ENCODE data around the gene DPP10. TPM values are rescaled to one million over a fixed set of nuclear protein-coding genes. Genes with fewer than 3 reads are reported as not detected.

DPP10 gene
- total RNA-seq, 1 experiment from 2014 or later = not detected

DNA sequence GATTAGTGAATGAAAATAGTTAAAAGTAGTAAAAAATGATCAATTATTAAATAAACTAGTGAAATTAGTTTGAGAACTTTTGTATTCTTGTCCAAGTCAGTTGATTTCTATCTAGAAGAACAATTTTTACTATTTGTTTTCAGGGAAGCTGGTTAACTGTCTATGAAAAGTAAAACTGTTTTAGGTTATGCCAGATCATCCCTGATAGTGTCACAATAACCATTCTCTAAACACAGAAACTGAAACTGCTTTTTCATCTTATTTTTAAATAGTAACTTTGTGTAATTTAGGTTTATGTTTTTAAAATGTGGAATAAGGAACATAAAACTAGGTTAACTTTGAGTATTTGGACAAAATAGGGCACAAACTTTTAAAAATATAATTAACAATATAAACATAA lies 1087.2 kb downstream of the DPP10 start:
- Histone ChIP-seq H3K27ac (ENCODE audit: low read length) (no peak overlapping the region), H3K9me3 (ENCODE audit: control insufficient read depth, insufficient read depth, low read depth, low read length) (no peaks in the 10 kb centered on the region), H3K36me3 (ENCODE audit: control insufficient read depth, insufficient read depth, low read length) (no peaks in the 10 kb centered on the region), H3K27me3 (ENCODE audit: control insufficient read depth, insufficient read depth, low read length) (no peaks in the 10 kb centered on the region), H3K4me3 (ENCODE audit: low read depth in 2 of 2, low read length in 2 of 2) (no peak overlapping the region), H3K4me1 (ENCODE audit: control insufficient read depth, insufficient read depth, low read length) (no peaks in the 10 kb centered on the region)
- TF ChIP-seq SIN3A (IDR thresholded peaks at IDR 0.05; ENCODE audit: borderline replicate concordance, insufficient read depth, low read depth, low read length) (no peak), POLR2AphosphoS5 (IDR thresholded peaks at IDR 0.05; ENCODE audit: low read depth, low read length) (no peak), TCF7L2 (IDR thresholded peaks at IDR 0.05; ENCODE audit: low read depth, low read length) (no peak)
- TF ChIP-seq, protein P1, sequence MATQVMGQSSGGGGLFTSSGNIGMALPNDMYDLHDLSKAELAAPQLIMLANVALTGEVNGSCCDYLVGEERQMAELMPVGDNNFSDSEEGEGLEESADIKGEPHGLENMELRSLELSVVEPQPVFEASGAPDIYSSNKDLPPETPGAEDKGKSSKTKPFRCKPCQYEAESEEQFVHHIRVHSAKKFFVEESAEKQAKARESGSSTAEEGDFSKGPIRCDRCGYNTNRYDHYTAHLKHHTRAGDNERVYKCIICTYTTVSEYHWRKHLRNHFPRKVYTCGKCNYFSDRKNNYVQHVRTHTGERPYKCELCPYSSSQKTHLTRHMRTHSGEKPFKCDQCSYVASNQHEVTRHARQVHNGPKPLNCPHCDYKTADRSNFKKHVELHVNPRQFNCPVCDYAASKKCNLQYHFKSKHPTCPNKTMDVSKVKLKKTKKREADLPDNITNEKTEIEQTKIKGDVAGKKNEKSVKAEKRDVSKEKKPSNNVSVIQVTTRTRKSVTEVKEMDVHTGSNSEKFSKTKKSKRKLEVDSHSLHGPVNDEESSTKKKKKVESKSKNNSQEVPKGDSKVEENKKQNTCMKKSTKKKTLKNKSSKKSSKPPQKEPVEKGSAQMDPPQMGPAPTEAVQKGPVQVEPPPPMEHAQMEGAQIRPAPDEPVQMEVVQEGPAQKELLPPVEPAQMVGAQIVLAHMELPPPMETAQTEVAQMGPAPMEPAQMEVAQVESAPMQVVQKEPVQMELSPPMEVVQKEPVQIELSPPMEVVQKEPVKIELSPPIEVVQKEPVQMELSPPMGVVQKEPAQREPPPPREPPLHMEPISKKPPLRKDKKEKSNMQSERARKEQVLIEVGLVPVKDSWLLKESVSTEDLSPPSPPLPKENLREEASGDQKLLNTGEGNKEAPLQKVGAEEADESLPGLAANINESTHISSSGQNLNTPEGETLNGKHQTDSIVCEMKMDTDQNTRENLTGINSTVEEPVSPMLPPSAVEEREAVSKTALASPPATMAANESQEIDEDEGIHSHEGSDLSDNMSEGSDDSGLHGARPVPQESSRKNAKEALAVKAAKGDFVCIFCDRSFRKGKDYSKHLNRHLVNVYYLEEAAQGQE (IDR thresholded peaks at IDR 0.05; ENCODE audit: insufficient read depth in 1 of 2, low read depth in 2 of 2, low read length in 1 of 2) = no peak
- TF ChIP-seq, protein P2, sequence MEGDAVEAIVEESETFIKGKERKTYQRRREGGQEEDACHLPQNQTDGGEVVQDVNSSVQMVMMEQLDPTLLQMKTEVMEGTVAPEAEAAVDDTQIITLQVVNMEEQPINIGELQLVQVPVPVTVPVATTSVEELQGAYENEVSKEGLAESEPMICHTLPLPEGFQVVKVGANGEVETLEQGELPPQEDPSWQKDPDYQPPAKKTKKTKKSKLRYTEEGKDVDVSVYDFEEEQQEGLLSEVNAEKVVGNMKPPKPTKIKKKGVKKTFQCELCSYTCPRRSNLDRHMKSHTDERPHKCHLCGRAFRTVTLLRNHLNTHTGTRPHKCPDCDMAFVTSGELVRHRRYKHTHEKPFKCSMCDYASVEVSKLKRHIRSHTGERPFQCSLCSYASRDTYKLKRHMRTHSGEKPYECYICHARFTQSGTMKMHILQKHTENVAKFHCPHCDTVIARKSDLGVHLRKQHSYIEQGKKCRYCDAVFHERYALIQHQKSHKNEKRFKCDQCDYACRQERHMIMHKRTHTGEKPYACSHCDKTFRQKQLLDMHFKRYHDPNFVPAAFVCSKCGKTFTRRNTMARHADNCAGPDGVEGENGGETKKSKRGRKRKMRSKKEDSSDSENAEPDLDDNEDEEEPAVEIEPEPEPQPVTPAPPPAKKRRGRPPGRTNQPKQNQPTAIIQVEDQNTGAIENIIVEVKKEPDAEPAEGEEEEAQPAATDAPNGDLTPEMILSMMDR (IDR thresholded peaks at IDR 0.05) = no peak
- DNase-seq (ENCODE audit: low read depth, low spot score) = no peak
- no TSS peak for BruUV-seq (replicated peaks)
- CTCF ChIA-PET = no interaction called here
- intact Hi-C loops (cut with micrococcal nuclease; ENCODE audit: unreplicated experiment) (no loop called here), in situ Hi-C loops (cut with HindIII; ENCODE audit: low pct_unique_long_range_greater_than_20kb, low sequenced_read_pairs) (no loop called here)
- ATAC-seq = no peak
- POLR2A ChIA-PET = no interaction called here

DNA sequence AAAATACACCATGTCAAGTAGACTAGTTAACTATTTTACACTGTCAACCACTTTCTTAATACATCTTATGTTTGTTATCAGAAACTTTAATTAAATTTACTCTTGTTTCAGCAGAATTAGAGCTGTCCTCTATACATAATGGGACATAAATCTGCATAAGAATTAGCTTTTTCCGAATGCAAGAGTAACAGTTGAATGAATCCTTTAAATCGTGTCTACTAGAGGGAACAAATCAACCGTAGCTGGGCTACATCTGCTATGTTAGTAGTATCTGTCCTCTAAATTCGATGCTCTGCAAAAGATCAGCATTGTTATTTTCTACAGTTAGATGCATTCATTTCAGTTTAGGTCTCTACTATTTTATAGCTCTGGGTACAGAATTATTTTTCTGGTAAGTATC lies 1090.6 kb downstream of the DPP10 start:
- no TSS peak for BruUV-seq (replicated peaks)
- no peak overlapping the region for H3K4me3 ChIP-seq (ENCODE audit: low read depth in 2 of 2, low read length in 2 of 2)
- ATAC-seq (no peak), DNase-seq (ENCODE audit: low read depth, low spot score) (no peak)
- no peaks in the 10 kb centered on the region for H3K36me3 ChIP-seq (ENCODE audit: control insufficient read depth, insufficient read depth, low read length)
- intact Hi-C loops (cut with micrococcal nuclease; ENCODE audit: unreplicated experiment) = no loop called here
- ChIA-PET CTCF (no interaction called here), POLR2A (no interaction called here)
- H3K9me3 ChIP-seq (ENCODE audit: control insufficient read depth, insufficient read depth, low read depth, low read length) = no peaks in the 10 kb centered on the region
- in situ Hi-C loops (cut with HindIII; ENCODE audit: low pct_unique_long_range_greater_than_20kb, low sequenced_read_pairs) = no loop called here
- H3K27me3 ChIP-seq (ENCODE audit: control insufficient read depth, insufficient read depth, low read length) = no peaks in the 10 kb centered on the region
- TF ChIP-seq, protein P2 (IDR thresholded peaks at IDR 0.05) = no peak
- TF ChIP-seq, protein P1 (IDR thresholded peaks at IDR 0.05; ENCODE audit: insufficient read depth in 1 of 2, low read depth in 2 of 2, low read length in 1 of 2) = no peak
- TF ChIP-seq SIN3A (IDR thresholded peaks at IDR 0.05; ENCODE audit: borderline replicate concordance, insufficient read depth, low read depth, low read length) (no peak), POLR2AphosphoS5 (IDR thresholded peaks at IDR 0.05; ENCODE audit: low read depth, low read length) (no peak), TCF7L2 (IDR thresholded peaks at IDR 0.05; ENCODE audit: low read depth, low read length) (no peak)
- no peak overlapping the region for H3K27ac ChIP-seq (ENCODE audit: low read length)
- H3K4me1 ChIP-seq (ENCODE audit: control insufficient read depth, insufficient read depth, low read length) = no peaks in the 10 kb centered on the region
